HG03439 (cell line): ENCODE measurements around the gene SRRT.

ENCODE experiments used
- ATAC-seq: cut with Tn5 transposase; IDR thresholded peaks from one replicate; pipeline ENCODE4 v1.9.1; 2021; ENCODE audit warnings: mild to moderate bottlenecking, moderate library complexity; ENCODE audit not compliant: unreplicated experiment

The SRRT gene

GRCh38 chr7:100879685-100880261 lies 4.9 kb downstream of the SRRT start:
- ATAC-seq = no peak

GRCh38 chr7:100880645-100881044 lies 5.7 kb downstream of the SRRT start:
- no peak for ATAC-seq

- no peak for ATAC-seq
These were observed 6.2 kb downstream of the SRRT start for GRCh38 chr7:100881136-100881535.

- no peak for ATAC-seq
These were observed 7.3 kb downstream of the SRRT start for GRCh38 chr7:100882201-100882600.

GRCh38 chr7:100882785-100883526 lies 8.1 kb downstream of the SRRT start:
- ATAC-seq = no peak

GRCh38 chr7:100884736-100885439 lies 10.0 kb downstream of the SRRT start:
- no peak for ATAC-seq

- no peak for ATAC-seq
These were observed 10.7 kb downstream of the SRRT start for GRCh38 chr7:100885440-100886141.

- ATAC-seq = no peak
These were observed 11.4 kb downstream of the SRRT start for GRCh38 chr7:100886142-100886935.

GRCh38 chr7:100886936-100887515 lies 12.1 kb downstream of the SRRT start:
- ATAC-seq = no peak

GRCh38 chr7:100887516-100888290 lies 12.8 kb downstream of the SRRT start:
- peak; percentile 36 for ATAC-seq

- no peak for ATAC-seq
These were observed 13.5 kb downstream of the SRRT start for GRCh38 chr7:100888291-100888987.

GRCh38 chr7:100888988-100889750 lies 14.3 kb downstream of the SRRT start, which contains the start of gene UFSP1:
Gene UFSP1, minus strand, starts transcription at chr7:100889715. Its CDS starts 444 bp downstream, at chr7:100889271.
- ATAC-seq = peak; percentile 50

- ATAC-seq = no peak
These were observed 16.0 kb downstream of the SRRT start for GRCh38 chr7:100890653-100891567.

GRCh38 chr7:100891568-100892247 lies 16.8 kb downstream of the SRRT start:
- ATAC-seq = no peak

- ATAC-seq = no peak
These were observed 17.7 kb downstream of the SRRT start for GRCh38 chr7:100892364-100893317.
